Cardiac muscle cell (in vitro differentiated cells and primary cell): ENCODE data around the gene CAPNS1. TPM values are rescaled to one million over a fixed set of nuclear protein-coding genes. Genes with fewer than 3 reads are reported as not detected.
A peak's percentile ranks its signal among the peaks of the same experiment; 100 is the strongest.

Source experiments
- DNase-seq, 2 donors: peaks; one replicate each; pipeline versions ENCODE4 v3.0.0 to v3.0.0-alpha.2; 2010 to 2017; ENCODE audit warnings: low read depth in 1 of 2, low spot score in 1 of 2
- H3K27ac ChIP-seq: fragments of 200-600 bp; sonication (generic); 2 replicates; pipeline ENCODE4 v1.5.1; 2016
- H3K27me3 ChIP-seq: fragments of 200-600 bp; sonication (generic); 2 replicates; pipeline ENCODE4 v1.6.0; 2016; ENCODE audit warnings: control low read depth
- H3K36me3 ChIP-seq: fragments of 200-600 bp; sonication (generic); 2 replicates; pipeline ENCODE4 v1.5.1; 2016; ENCODE audit warnings: control low read depth
- H3K4me1 ChIP-seq: fragments of 200-600 bp; sonication (generic); 2 replicates; pipeline ENCODE4 v1.8.1; 2017; ENCODE audit warnings: low read depth, mild to moderate bottlenecking, mixed run types
- H3K4me3 ChIP-seq: fragments of 200-600 bp; sonication (generic); 2 replicates; pipeline ENCODE4 v1.5.1; 2016; ENCODE audit warnings: mild to moderate bottlenecking
- H3K9me3 ChIP-seq: fragments of 200-600 bp; sonication (generic); 2 replicates; pipeline ENCODE4 v1.5.1; 2017; ENCODE audit warnings: low read depth, mild to moderate bottlenecking, control low read depth
- polyA plus RNA-seq: library from polyadenylated mRNA; unstranded; fragments of >200 nt; fragmentation: Nextera tagmentation; extraction: Ambion mirVana; gene quantifications from 2 replicates; pipeline ENCODE4 v1.2.1, GENCODE V29; 2016
- total RNA-seq: library from RNA; depleted of rRNA; stranded (reverse); fragments of >200 nt; gene quantifications from 2 replicates; pipeline ENCODE4 v1.2.3, GENCODE V29; 2016
- TF ChIP-seq, protein P1 (sequence below): IDR thresholded peaks from 2 replicates; pipeline ENCODE4 v1.5.1; 2012; ENCODE audit warnings: low read depth, mild to moderate bottlenecking, low read length

The CAPNS1 gene
- total and polyA plus RNA-seq, 2 experiments from 2014 or later: 198 to 413 TPM

DNA sequence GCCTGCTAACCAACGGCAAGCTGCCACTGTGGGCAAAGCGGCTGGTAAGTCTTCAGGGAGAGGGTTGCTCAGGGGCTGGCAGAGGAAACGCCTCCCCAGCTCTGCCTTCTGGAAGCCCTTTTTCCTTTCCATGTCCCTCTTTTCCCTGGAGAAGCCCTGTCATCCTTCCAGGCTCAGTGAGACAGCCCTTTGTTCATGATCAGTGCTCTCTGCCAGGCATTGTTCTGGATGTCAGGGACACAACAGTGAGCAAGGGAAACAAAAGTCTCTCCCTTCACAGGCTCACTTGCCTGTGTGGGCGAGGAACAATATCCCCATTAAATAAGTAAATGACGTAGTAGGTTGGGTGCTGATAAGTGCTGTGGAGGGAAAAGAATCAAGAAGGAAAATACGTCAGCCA lies 42.8 kb upstream of the CAPNS1 start:
- no peak overlapping the region for H3K27ac ChIP-seq
- no peak for DNase-seq
- no peaks in the 10 kb centered on the region for H3K27me3 ChIP-seq
- no peaks in the 10 kb centered on the region for H3K9me3 ChIP-seq
- no peaks in the 10 kb centered on the region for H3K36me3 ChIP-seq
- TF ChIP-seq, protein P1, sequence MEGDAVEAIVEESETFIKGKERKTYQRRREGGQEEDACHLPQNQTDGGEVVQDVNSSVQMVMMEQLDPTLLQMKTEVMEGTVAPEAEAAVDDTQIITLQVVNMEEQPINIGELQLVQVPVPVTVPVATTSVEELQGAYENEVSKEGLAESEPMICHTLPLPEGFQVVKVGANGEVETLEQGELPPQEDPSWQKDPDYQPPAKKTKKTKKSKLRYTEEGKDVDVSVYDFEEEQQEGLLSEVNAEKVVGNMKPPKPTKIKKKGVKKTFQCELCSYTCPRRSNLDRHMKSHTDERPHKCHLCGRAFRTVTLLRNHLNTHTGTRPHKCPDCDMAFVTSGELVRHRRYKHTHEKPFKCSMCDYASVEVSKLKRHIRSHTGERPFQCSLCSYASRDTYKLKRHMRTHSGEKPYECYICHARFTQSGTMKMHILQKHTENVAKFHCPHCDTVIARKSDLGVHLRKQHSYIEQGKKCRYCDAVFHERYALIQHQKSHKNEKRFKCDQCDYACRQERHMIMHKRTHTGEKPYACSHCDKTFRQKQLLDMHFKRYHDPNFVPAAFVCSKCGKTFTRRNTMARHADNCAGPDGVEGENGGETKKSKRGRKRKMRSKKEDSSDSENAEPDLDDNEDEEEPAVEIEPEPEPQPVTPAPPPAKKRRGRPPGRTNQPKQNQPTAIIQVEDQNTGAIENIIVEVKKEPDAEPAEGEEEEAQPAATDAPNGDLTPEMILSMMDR: no peak
- H3K4me1 ChIP-seq: peaks cover 12% of the 10 kb centered on the region
- H3K4me3 ChIP-seq: no peak overlapping the region

- H3K27me3 ChIP-seq: no peaks in the 10 kb centered on the region
- peaks cover 12% of the 10 kb centered on the region for H3K4me1 ChIP-seq
- H3K27ac ChIP-seq: no peak overlapping the region
- H3K9me3 ChIP-seq: no peaks in the 10 kb centered on the region
- DNase-seq: no peak
- no peaks in the 10 kb centered on the region for H3K36me3 ChIP-seq
- TF ChIP-seq, protein P1: no peak
- no peak overlapping the region for H3K4me3 ChIP-seq
These were observed 40.6 kb upstream of the CAPNS1 start for GRCh38 chr19:36099166-36099785.

DNA sequence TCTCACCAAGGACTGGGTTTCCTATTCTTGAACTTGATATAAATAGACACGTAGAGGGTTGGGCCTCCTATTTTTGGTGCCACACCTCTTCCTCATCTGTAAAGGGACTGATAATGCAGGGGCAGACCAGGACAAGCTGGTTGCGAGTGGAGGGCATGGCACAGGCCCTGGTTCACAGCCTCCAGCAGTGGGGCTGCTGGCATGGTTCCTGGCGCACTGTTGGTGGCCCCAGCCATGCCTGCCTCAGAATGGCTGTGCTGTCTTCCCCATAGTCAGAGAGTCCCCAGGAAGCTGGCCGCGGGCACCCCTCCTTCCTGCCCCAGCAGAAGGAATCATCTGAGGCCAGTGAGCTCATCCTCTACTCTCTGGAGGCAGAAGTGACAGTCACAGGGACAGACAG lies 39.4 kb upstream of the CAPNS1 start:
- H3K27ac ChIP-seq: peak overlapping the region; percentile 6
- TF ChIP-seq, protein P1: no peak
- H3K4me3 ChIP-seq: no peak overlapping the region
- peak in 1 of 2 donors; percentile 30 for DNase-seq
- no peaks in the 10 kb centered on the region for H3K36me3 ChIP-seq
- H3K9me3 ChIP-seq: no peaks in the 10 kb centered on the region
- peaks cover 12% of the 10 kb centered on the region for H3K4me1 ChIP-seq
- no peaks in the 10 kb centered on the region for H3K27me3 ChIP-seq

GRCh38 chr19:36101550-36102327 lies 38.1 kb upstream of the CAPNS1 start:
- no peak for DNase-seq
- H3K4me3 ChIP-seq: no peak overlapping the region
- H3K9me3 ChIP-seq: no peaks in the 10 kb centered on the region
- H3K36me3 ChIP-seq: peaks cover 1% of the 10 kb centered on the region
- TF ChIP-seq, protein P1: no peak
- peaks cover 12% of the 10 kb centered on the region for H3K4me1 ChIP-seq
- no peak overlapping the region for H3K27ac ChIP-seq
- no peaks in the 10 kb centered on the region for H3K27me3 ChIP-seq

- no peak for DNase-seq
- no peak overlapping the region for H3K27ac ChIP-seq
- peaks cover 3% of the 10 kb centered on the region for H3K36me3 ChIP-seq
- no peaks in the 10 kb centered on the region for H3K9me3 ChIP-seq
- H3K27me3 ChIP-seq: no peaks in the 10 kb centered on the region
- H3K4me3 ChIP-seq: no peak overlapping the region
- TF ChIP-seq, protein P1: no peak
- H3K4me1 ChIP-seq: peaks cover 12% of the 10 kb centered on the region
These were observed 36.7 kb upstream of the CAPNS1 start for GRCh38 chr19:36103040-36103626.
